OCI-LY1 (cell line): ENCODE measurements around the gene ZNF821.

Experiments used
- CTCF ChIP-seq: fragments of 200-600 bp; sonication (generic), shearing (Covaris generic); IDR thresholded peaks from 2 replicates; pipeline ENCODE4 v1.5.1; 2017; ENCODE audit warnings: mild to moderate bottlenecking, antibody characterized with exemption, low read length, moderate library complexity, mixed read lengths
- EZH2 ChIP-seq: fragments of 200-600 bp; sonication (generic), shearing (Covaris generic); IDR thresholded peaks from 2 replicates; pipeline ENCODE4 v1.8.0; 2017; ENCODE audit warnings: borderline replicate concordance, mixed run types, mild to moderate bottlenecking, antibody characterized with exemption, low read length, moderate library complexity, mixed read lengths

GRCh38 chr16:71902656-71903365, 18.8 kb upstream of the ZNF821 start:
- TF ChIP-seq CTCF, result no peak
- no peak for TF ChIP-seq EZH2
